Measurements from ENCODE around the gene SLC7A5.
"Not testable (repeated sequence)": the region's sequence is repeated elsewhere in the genome, so short reads cannot be mapped to it uniquely, and the experiment has no call there.

SLC7A5 gene

GRCh38 chr16:87821376-87822107 is 47.8 kb downstream of the SLC7A5 start:
- Histone ChIP-seq H3K4me3 (no peak overlapping the region), H3K27ac (no peak overlapping the region), H3K9me3 (peaks cover 4 to 22% (median 17%) of the 10 kb centered on the region in 3 donors), H3K36me3 (no peaks in the 10 kb centered on the region), H3K4me1 (no peaks in the 10 kb centered on the region), H3K27me3 (peaks cover 0 to 45% of the 10 kb centered on the region in 2 donors)
- intact Hi-C loops (cut with DNase I; ENCODE audit: low total_unique reads), result no loop called here
- DNase-seq, result no peak
- TF ChIP-seq, protein P1, sequence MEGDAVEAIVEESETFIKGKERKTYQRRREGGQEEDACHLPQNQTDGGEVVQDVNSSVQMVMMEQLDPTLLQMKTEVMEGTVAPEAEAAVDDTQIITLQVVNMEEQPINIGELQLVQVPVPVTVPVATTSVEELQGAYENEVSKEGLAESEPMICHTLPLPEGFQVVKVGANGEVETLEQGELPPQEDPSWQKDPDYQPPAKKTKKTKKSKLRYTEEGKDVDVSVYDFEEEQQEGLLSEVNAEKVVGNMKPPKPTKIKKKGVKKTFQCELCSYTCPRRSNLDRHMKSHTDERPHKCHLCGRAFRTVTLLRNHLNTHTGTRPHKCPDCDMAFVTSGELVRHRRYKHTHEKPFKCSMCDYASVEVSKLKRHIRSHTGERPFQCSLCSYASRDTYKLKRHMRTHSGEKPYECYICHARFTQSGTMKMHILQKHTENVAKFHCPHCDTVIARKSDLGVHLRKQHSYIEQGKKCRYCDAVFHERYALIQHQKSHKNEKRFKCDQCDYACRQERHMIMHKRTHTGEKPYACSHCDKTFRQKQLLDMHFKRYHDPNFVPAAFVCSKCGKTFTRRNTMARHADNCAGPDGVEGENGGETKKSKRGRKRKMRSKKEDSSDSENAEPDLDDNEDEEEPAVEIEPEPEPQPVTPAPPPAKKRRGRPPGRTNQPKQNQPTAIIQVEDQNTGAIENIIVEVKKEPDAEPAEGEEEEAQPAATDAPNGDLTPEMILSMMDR (IDR thresholded peaks at IDR 0.05), result no peak

DNA sequence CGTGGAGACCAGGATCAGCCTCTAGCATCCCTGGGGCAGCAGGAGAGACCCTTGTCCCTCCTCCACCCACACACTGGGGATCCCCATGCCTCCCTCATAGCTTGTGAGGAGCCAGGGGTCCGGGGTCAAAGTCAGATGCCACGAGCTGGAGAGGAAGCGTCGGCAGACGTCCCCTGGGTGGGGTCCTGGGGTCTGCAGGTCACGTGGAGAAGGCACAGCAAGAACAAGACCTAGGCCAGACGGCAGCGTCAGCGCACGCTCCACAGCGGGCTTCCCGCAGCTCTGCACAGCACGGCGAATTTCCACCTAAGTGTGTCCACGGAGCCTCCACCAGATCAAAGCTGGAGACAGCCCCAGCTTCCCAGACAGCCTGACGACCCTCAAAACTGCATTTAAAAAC is 49.3 kb downstream of the SLC7A5 start:
- no peak for DNase-seq
- H3K36me3 ChIP-seq, result no peaks in the 10 kb centered on the region
- TF ChIP-seq, protein P1 (IDR thresholded peaks at IDR 0.05), result no peak
- no peak overlapping the region for H3K27ac ChIP-seq
- H3K4me3 ChIP-seq, result no peak overlapping the region
- no peaks in the 10 kb centered on the region for H3K4me1 ChIP-seq
- peaks cover 0 to 37% of the 10 kb centered on the region in 2 donors for H3K27me3 ChIP-seq
- intact Hi-C loops (cut with DNase I; ENCODE audit: low total_unique reads), result no loop called here
- peaks cover 4 to 23% (median 23%) of the 10 kb centered on the region in 3 donors for H3K9me3 ChIP-seq

GRCh38 chr16:87819282-87819681 is 50.0 kb downstream of the SLC7A5 start:
- TF ChIP-seq, protein P1 (IDR thresholded peaks at IDR 0.05), result no peak
- Histone ChIP-seq H3K36me3 (no peaks in the 10 kb centered on the region), H3K4me3 (no peak overlapping the region), H3K27me3 (peaks cover 0 to 30% of the 10 kb centered on the region in 2 donors), H3K9me3 (peaks cover 4 to 23% (median 23%) of the 10 kb centered on the region in 3 donors), H3K4me1 (no peaks in the 10 kb centered on the region), H3K27ac (no peak overlapping the region)
- intact Hi-C loops (cut with DNase I; ENCODE audit: low total_unique reads), result no loop called here
- DNase-seq, result no peak

- H3K27ac ChIP-seq, result no peak overlapping the region
- H3K9me3 ChIP-seq, result peaks cover 4 to 23% (median 23%) of the 10 kb centered on the region in 3 donors
- H3K4me3 ChIP-seq, result no peak overlapping the region
- H3K36me3 ChIP-seq, result no peaks in the 10 kb centered on the region
- H3K4me1 ChIP-seq, result no peaks in the 10 kb centered on the region
- no peak for DNase-seq
- TF ChIP-seq, protein P1 (IDR thresholded peaks at IDR 0.05), result no peak
- intact Hi-C loops (cut with DNase I; ENCODE audit: low total_unique reads), result no loop called here
- H3K27me3 ChIP-seq, result peaks cover 0 to 24% of the 10 kb centered on the region in 2 donors
These were observed 50.7 kb downstream of the SLC7A5 start for GRCh38 chr16:87818533-87819161.

GRCh38 chr16:87817910-87818309 is 51.4 kb downstream of the SLC7A5 start:
- DNase-seq, result no peak
- no peaks in the 10 kb centered on the region for H3K36me3 ChIP-seq
- H3K4me3 ChIP-seq, result no peak overlapping the region
- intact Hi-C loops (cut with DNase I; ENCODE audit: low total_unique reads), result no loop called here
- TF ChIP-seq, protein P1 (IDR thresholded peaks at IDR 0.05), result no peak
- peaks cover 0 to 22% of the 10 kb centered on the region in 2 donors for H3K27me3 ChIP-seq
- no peaks in the 10 kb centered on the region for H3K4me1 ChIP-seq
- H3K9me3 ChIP-seq, result peaks cover 4 to 23% (median 23%) of the 10 kb centered on the region in 3 donors
- no peak overlapping the region for H3K27ac ChIP-seq

DNA sequence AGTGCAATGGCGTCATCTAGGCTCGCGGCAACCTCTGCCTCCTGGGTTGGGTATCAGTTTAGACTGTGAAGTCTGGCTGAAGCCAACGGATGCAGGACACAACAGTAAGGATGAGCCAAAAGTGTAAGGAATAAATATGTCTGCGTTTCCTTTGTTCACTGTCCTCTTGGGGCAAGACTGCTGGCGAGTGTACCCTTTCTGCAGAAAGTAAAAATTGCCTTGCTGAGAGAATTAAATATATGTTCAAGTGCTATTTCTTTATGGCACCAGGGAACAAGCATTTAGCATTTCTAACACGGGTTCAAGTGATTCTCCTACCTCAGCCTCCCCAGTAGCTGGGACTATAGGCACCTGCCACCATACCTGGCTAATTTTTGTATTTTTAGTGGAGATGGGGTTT is 51.9 kb downstream of the SLC7A5 start:
- peaks cover 4 to 23% (median 23%) of the 10 kb centered on the region in 3 donors for H3K9me3 ChIP-seq
- H3K4me1 ChIP-seq; DNase-seq; H3K27ac ChIP-seq; intact Hi-C loops (cut with DNase I; ENCODE audit: low total_unique reads); H3K36me3 ChIP-seq; H3K4me3 ChIP-seq: not testable (repeated sequence)
- H3K27me3 ChIP-seq, result peaks cover 0 to 25% of the 10 kb centered on the region in 2 donors
